Epidermal melanocyte (primary cell): Measurements from ENCODE around the gene MS4A10.
A peak's percentile ranks its signal among the peaks of the same experiment; 100 is the strongest.
"Not testable (repeated sequence)": the region's sequence is repeated elsewhere in the genome, so short reads cannot be mapped to it uniquely, and the experiment has no call there.

Experiments used
- DNase-seq: peaks from one replicate; pipeline ENCODE4 v3.0.0; 2011; ENCODE audit warnings: low spot score; ENCODE audit not compliant: insufficient read length

The MS4A10 gene

DNA sequence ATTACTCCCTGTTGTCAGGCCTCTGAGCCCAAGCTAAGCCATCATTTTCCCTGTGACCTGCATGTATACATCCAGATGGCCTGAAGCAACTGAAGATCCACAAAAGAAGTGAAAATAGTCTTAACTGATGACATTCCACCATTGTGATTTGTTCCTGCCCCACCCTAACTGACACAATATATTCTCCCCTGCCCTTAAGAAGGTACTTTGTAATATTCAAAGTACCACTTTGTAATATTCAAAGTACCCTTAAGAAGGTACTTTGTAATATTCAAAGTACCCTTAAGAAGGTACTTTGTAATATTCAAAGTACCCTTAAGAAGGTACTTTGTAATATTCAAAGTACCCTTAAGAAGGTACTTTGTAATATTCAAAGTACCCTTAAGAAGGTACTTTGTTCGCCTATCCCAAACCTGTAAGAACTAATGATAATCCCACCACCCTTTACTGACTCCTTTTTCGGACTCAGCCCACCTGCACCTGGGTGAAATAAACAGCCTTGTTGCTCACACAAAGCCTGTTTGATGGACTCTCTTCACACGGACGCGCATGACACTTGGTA is 38.7 kb downstream of the MS4A10 start:
- DNase-seq = not testable (repeated sequence)

DNA sequence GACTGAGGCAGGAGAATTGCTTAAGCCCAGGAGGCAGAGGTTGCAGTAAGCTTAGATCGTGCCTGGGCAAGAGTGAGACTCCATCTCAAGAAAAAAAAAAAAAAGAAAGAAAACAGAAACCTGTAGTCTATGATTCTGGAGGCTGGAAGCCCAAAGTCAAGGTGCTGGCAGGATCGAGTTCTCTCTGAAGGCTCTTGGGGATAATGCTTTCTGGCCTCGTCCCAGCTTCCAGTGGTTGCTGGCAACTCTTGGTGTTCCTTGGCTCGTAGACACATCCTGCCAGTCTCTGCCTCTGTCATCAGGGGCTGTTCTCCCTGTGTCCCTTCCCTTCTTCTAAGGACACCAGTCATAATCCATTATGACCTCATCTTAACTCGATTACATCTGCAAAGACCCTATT is 40.0 kb downstream of the MS4A10 start:
- DNase-seq = no peak

DNA sequence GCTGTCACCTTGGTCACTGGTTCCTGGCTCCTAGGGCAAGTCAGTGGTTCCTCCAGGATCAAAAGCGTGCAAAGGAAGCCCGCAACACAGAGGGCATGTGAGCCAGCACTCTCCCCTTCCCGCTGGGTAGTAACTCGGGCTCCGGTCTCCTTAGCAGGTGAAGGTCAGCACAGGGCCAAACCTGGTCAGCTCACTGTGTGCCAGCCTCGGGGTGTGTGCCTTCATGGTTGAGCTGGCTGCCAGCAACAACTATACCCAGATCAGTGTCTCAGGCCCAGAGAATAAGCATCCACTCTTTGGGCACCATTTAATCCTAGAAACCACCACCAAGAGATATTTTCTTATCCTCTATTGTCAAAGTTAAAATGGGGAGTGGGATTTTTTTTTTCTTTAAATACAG is 40.7 kb downstream of the MS4A10 start:
- no peak for DNase-seq

DNA sequence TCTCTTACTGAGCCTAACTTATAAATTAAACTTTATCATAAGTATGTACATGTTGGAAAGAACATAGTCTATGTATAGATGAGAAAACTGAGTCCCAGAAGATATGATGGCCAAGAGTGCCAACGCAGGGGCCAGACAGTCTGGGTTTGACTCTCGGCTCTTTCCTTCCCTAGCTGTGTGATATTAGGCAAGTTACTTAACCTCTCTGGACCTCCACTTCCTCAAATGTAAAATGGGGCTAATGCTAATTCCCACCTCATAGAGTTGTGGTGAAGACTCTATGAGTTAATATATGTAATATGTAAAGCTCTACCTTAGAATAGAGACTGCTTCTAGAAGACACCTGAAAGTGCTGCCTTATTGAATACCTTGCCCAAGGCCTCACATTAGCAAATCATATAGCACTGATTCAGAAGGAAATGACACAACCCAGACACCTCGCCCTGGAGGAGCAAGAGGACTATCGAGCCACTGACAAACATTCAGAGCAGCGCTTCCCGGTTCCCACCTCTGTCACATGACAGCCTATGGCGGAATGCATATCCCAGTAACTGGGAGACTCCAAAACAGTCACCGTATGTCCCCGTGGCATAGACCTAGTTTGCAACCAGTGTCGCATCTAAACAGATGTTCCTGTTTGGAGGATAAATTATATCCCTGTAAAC is 45.5 kb downstream of the MS4A10 start:
- DNase-seq = no peak

DNA sequence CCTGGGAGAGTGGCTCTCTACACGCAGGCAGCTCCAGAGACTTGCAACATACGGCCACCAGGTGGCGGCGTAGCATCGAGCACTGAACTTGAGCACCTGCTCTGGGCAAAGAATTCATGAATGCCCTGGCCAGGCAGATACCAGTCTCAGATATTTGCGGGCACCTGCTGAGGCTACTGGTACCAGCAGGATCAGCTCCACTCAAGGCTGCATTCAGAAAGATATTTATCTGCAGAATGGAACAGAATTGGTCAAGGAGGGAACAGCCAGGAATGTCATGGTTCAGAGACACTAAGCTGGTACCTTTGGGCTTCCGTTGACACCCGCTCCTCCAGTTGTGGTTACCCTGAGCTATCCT is 46.0 kb downstream of the MS4A10 start:
- DNase-seq = peak; percentile 73

DNA sequence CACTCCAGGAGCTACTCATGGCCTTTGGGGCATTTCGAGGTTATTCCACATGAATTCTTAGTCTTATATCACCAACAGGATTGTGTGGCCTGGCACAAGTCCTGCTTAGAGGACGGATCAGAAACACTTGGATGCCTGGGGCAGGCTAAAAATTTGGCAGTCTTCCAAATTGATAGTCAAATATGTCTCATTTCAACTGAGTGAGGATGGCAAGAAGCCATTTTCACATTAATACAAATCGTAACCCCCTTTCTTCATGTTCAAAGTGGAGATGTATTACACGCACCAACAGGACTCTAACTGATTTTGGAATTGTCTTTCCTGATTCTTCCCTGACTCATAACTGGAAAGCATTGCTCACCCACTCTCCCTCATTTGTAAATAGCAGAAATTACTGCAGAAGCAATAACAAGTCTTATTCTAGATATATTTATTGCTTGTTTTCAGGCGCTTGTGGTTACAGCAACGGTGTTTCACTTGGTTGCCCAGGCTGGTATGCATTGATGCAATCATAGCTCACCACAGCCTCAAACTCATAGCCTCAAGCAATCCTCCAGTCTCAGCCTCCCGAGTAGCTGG is 46.5 kb downstream of the MS4A10 start:
- no peak for DNase-seq

DNA sequence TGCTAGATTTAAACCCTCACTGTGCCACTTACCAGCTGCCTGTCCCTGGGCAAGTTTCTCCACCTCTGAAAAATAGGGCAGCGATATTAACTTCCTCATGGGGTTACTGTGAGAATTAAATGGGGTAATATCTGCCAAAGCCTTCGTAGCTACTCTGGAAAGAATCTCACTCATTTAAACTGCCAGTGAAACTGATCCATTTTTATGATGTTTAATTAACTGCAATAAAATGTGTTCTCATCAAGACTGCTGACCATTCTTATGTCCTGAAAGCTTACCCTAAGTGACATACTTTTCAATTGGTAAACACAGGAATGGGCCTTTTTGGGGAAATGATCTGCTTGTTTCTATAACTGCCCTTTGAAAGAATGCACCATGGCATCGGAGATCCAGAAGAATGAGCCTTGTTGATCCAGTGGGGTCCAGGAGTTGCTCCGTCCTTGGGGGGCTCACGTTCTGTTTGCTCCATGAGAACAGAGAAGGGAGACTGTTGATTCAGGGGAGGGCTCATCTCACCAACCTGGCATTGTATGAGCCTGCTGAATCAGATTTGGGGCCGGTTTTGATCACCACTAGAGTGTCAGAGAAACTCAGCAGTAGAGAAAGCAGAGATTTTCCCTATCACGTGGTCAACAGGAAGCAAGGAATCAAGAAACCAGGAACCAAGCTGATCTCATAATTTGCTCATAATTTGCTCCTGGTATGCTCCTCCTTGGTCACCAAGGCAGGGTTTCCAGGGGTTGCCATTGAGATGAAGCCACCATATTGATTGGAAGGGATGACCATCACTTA is 49.8 kb downstream of the MS4A10 start:
- no peak for DNase-seq

DNA sequence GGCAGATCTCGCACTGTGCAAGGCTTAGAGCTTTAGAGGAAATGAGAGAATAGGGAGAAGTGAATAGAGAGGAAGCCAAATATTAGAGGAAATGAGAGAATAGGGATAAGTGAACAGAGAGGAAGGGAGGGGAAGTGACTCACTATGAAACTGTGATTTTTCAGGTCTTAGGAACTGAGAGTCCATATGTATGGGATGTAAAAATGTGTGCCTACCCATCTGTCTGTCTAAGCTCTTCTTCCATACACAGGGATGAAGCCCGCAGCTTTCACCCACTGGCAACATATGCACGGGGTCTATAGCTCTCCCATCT is 50.4 kb downstream of the MS4A10 start:
- no peak for DNase-seq

DNA sequence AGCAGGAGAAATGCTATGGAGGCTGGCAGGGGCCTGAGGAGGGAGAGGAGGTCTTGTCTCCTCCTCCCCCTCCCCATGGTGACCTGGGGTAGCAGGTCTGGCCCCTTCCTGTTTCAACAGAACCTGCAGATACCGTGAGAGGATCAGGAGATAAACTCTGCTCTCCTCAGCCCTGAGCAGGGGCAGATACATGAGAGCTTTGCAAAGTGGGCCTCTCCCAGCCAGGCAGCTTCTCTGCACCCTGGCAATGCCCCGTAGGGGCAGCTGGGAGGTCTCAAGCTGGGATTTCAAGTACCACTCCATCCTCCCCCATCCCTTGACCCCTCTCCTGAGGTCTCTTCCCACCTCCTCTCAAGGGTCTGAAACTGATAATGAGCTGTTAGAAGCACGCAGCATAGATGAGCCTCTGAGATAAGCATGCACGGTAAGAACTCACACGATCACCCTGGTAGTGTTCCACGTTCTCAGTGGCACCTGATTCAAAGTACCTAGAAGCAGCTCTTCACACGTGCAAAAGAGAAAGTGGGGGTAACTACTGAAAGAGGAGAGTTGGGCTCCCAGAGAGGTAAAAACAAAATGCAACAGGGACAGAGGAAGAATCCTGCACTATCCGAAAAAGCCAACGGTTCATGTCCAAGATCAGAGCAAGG is 51.9 kb downstream of the MS4A10 start:
- no peak for DNase-seq

DNA sequence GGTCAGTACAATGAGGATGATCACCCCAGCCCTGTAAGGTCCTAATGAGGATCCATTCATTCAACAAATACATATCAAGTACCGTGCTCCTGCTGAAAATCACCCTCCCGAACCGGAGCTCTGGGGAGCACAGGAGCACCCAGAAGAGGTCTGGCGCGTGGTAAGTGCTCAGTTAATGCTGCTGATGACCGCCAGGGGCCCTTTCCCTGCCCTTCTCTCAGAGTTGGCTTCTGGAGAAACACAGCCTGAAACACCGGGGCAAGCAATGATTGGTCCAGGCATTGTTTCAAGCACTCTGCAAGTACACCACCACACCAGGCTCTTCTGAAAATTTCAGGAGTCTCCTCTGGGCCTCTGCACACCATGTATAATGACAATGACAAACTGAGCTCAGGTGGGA is 53.0 kb downstream of the MS4A10 start:
- DNase-seq = peak; percentile 10

DNA sequence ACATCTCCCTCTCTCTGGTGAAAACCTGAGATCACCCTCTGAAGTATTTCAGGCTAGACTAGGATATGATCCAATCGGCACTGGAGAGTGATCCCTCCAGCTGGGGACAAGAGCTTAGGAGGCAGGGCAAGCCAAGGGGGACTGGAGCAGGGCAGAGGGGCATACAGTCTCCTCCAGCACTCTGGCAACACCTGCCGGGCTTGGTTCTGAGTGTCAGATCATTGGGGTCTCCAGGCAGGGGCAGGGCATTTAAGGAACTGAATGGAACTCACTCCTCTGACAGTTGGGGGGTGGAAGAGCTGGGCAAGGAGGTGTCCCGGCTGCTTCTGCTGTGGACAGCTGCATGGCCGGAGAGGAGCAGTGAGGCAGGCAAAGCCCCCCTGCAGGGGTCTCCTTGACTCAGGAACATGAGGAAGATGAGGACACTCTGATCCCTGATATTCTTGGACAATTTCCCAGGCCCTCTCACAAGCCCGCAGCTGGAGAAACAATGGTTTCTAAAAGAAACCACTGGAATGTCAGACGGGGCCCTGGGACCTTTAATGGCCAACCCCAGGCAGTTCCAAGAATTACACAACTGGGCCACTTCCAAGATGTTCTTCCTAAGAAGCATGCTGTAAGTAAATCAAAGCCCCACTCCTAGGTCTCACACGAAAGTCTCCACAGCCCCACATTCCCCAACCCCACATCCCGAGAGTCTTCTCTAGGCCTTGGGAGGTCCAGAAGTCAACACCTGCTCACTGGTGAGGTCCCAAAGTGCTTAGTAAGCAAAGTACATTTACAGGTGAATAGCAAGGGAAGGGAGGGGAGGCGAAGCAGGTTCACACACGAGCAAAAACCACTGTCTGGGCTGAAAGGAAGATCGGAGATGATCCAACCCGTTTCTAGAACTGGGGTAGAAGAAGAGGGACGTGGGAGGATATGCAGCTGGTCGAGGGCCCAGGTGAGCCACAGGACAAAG is 55.6 kb downstream of the MS4A10 start:
- DNase-seq = peak; percentile 56

DNA sequence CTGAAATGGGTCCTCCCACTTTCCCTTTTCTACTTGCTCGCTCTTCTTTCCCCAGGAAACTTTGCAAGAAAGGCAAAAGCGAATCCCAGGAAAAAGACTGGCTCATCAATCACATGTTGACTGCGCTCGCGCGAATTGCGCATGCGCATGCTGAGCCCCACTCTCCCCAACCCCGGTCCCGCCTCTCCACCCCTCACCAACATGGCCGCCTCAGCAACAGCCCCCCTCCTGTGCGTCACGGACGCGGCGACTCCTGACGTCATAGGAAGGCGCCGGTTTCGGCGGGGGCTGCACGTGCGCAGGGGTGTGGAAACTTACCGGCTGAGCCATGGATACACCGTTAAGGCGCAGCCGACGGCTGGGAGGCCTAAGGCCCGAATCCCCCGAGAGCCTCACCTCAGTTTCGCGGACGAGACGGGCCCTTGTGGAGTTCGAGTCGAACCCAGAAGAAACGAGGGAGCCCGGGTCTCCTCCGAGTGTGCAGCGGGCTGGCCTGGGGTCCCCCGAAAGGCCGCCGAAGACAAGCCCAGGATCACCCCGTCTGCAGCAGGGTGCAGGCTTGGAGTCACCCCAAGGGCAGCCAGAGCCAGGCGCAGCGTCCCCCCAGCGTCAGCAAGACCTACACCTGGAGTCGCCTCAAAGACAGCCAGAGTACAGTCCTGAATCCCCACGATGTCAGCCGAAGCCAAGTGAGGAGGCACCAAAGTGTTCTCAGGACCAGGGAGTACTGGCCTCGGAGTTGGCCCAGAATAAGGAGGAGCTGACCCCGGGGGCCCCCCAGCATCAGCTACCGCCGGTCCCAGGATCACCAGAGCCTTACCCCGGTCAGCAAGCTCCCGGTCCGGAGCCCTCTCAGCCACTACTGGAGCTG is 56.9 kb downstream of the MS4A10 start, which contains the start of gene CCDC86:
Gene CCDC86 (plus strand): TSS at position 317 of the 871 bp plus-strand sequence. CDS start 12 bp downstream, at position 329.
- peak; percentile 99 for DNase-seq

DNA sequence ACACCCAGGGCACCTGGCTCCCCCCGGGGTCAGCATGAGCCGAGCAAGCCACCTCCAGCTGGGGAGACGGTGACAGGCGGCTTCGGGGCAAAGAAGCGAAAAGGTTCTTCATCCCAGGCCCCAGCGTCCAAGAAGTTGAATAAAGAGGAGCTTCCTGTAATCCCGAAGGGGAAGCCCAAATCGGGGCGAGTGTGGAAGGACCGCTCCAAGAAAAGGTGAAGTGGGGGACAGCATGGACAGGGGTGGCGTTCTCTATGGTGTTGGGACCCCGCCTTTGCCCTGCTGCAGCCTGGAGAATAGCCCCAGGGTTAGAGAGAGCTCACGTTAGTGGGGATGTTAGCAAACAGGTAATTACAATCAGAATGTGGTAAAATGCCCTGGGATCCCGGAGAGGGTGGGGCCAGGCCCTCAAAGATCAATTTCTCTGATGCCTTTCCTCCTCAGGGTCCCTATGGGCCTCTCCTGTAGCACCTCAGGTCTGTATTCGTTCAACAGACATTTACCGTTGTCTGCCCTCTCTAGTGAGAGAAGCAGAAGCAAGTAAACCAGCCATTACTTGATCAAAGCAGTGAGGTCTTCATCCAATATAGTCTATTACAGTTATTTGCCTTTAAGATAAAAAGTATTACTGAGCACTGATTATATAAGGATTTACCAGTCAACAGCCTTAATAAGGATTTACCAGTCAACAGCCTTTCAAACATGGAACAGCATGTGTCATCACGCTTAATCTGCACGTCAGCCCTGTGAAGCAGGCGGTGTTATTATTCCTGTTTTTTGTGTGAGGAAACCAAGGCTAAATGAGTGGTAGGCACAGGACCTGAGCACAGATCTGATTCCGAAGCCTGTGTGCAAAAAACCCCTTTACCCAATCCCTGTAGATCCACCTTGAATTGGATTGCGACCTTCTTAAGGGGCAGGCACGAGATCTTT is 57.8 kb downstream of the MS4A10 start:
- DNase-seq = no peak

DNA sequence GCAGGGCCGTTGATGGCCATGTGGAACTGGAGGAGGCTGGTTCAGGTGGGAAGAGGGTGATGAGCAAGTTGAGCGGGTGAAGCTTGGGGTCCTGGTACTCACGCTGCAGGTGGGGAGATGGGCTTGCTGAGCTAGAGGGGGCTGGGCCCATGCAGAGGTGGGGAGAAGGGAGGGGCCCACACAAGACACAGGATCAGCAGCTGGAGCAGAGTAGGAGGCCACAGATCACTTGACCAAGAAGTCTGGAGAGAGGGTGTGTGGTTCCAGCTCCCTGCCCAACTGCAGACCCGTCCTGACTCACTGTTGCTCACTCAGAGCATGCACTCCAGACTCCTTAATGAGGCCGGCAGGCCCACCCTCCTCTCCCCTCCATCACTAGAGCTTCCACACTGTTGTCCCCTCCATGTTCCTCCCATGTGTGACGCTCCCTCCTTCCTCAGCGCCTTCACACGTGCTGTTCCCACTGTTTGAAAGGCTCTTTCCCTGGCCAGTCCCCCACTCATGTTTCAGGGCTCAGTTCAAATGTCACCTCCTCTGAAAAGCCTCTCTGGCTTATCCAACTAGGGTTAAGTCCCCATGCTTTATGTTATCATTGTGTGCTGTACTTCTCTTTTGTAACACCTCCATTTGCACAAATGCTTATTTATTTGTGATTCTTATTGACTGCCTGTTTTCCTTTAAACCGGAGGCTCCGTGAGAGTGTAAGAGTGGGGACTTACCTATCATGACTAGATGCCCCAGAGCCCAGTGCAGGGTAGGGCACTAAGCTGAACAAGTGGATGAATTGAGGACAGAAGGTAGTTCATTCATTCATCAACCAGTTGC is 59.1 kb downstream of the MS4A10 start:
- no peak for DNase-seq

DNA sequence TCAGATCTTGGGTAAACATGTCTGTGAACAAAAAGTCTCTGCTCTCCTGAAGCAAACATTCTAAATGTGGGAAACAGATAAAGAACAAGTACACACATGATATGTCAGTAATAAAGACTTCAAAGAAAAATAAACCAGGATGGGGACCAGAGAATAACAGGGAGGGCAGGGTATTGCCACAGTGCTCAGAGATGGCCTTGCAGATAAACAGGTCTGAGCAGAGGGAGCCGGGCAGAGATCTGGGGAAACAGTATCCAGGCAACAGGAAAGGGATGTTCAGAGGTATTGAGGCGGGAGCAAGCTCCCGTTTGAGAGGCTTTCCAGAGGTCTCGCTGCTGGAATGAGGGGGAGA is 59.7 kb downstream of the MS4A10 start:
- DNase-seq = no peak

DNA sequence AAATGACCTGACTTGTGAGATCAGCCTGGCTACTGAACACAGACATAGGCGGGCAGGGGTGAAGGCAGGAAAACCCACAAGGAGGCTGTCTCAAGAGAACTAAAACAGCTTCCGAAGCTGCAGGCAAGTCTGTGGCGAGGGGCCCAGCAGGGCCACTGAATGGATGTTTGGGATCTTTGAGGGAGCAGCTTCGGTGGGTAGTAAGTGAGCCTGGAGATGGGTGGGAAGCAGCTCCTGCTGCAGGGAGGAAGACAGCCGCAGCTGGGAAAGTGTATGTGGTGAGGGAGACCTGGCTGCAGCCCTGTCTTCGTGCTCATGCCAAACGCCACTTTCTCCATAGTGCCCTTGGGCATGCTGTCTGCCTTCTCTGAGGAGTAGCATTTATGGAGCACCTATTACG is 60.2 kb downstream of the MS4A10 start:
- no peak for DNase-seq

DNA sequence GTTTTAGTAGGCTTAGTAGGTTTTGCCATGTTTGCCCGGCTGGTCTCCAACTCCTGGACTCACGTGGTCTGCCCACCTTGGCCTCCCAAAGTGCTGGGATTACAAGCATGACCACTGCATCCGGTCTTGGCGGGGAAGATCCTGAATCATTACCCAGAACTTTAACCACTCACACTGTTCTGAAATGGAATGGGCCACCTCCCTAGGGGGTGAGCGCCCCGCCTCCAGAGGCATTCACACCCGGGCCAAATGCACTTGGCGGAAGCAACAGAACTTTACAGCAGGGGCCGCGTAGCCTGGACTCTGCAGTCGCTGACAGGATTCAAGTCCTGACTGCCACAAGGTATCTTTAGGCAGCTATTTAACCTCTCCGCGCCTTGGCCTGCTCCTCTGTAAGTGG is 62.1 kb downstream of the MS4A10 start:
- no peak for DNase-seq

DNA sequence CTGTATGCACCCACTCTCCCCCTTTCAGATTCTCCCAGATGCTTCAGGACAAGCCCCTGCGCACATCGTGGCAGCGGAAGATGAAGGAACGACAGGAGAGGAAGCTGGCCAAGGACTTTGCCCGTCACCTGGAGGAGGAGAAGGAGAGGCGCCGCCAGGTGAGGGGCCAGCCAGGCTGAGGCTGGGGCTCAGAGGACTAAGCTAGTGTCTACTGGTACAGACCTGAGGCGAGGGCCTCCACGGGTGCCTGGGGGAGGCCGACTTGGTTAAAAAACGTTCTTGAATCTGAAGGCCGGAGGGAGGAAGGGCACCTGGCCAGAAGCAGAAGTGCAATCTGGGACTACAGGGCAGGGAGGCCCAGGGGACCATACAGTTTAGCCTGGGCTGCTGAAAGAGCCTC is 62.8 kb downstream of the MS4A10 start:
- DNase-seq = no peak
